SK-MEL-5 (cell line): Measurements from ENCODE around the gene GTF2H1. TPM values are rescaled to one million over a fixed set of nuclear protein-coding genes. Genes with fewer than 3 reads are reported as not detected.

Experiments
- DNase-seq: peaks from one replicate; pipeline ENCODE4 v3.0.0-alpha.2; 2016; ENCODE audit warnings: low read depth, low spot score
- in situ Hi-C: cut with HindIII; loops from 2 replicates; pipeline ENCODE4 v1.10.0; 2016; ENCODE audit warnings: low sequenced_read_pairs, high pct_unique_total_duplicates, low pct_unique_long_range_greater_than_20kb
- total RNA-seq: library from RNA; depleted of rRNA; stranded (reverse); fragments of >200 nt; shearing (Covaris generic); gene quantifications from 2 replicates; pipeline ENCODE4 v1.2.3, GENCODE V29; 2014

The GTF2H1 gene
- total RNA-seq, 1 experiment from 2014 or later: 153 TPM

DNA sequence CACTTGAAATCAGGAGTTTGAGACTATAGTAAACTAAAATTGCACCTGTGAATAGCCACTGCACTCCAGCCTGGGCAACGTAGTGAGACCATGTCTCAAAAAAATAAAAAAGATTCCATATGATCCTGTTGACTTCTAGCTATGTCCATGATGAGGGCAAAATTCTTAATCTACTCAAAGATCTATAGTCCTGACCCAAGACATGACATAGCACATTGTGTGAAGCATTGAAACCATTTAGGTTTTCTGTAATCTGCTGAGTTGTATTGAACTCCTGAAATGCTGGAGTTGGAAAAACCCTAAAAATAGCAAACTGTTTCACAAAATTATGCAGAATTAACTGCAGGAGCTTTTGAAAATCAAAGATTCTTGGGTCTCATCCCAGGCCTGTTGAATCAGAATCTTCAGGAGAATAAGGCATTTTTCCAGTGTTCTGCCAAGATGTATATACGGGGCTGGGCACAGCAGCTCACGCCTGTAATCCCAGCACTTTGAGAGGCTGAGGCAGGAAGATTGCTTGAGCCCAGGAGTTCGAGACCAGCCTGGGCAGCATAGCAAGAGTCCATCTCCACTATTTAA, 42.2 kb downstream of the GTF2H1 start:
- no peak for DNase-seq
- in situ Hi-C loops: no loop called here

DNA sequence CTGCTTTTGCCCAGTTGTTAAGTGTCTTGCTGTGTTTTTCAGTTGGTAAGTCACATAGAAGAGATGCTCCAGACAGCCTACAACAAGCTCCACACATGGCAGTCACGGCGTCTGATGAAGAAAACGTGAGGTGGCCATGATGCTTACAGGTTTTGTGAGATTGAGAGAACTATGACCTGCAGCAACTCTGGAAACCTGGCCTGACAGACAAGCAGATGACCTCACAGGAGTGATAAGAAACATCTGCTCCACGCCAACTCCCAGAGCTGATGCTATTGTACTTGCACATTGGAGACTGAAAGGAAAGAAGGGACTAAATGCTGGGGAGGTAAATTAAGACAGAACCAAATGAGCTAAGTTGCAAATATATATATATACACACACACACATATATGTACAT, 43.4 kb downstream of the GTF2H1 start:
- no peak for DNase-seq
- in situ Hi-C loops: no loop called here

DNA sequence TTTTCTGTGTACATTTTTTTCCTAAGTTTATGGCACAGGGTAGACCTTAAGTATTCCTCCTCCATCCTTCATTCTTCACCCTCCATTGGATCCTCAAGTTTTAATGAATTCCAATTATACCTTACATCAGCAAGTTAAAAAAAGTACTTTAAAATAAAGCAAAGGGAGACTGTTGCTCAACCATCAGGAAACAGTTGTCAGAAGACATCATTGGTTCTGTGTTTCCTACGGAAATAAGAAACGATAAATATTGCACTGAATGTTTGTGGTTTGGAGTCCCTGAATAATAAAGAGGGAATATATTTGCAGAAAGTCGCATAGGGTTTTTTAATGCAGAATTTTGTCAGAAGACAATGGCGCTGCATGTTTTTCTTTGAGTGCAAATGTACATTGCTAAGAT, 43.9 kb downstream of the GTF2H1 start:
- in situ Hi-C loops: no loop called here

DNA sequence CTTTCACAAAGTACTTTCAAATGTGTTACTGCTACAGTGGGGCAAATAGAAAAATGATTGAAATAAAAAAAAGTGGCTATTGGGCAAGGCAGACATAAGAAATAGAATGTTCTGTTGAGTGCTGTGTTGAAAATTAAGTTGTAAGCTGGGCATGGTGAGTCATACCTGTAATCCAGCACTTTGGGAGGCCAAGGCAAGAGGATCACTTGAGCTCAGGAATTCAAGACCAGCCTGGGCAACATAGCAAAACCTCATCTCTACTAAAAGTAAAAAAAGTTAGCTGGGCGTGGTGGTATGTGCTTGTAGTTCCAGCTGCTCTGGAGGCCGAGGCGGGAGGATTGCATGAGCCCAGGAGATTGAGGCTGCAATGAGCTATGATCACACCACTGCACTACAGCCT, 45.1 kb downstream of the GTF2H1 start:
- DNase-seq: no peak
- in situ Hi-C loops: no loop called here

More for the DNA sequence above, 43.9 kb downstream of the GTF2H1 start:
- DNase-seq: no peak

DNA sequence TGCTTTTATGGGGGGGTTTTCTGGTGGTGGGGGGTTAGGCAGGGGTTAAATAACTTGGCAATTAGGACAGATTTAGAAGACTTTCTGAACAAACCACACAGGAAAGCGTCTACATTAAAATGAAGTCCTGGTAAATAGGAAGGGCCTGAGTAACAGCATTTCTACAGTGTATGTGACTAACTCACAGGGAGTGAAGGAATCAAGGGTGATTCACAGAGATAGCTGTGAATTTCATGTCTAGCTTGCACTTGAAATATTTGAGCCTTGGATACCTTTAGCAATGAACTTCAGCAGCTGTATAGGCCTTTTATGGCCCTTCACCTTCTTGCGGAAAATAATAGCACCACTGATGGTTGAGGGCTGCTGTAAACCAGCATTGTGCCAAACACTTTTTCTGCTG, 45.9 kb downstream of the GTF2H1 start:
- in situ Hi-C loops: no loop called here
- no peak for DNase-seq

DNA sequence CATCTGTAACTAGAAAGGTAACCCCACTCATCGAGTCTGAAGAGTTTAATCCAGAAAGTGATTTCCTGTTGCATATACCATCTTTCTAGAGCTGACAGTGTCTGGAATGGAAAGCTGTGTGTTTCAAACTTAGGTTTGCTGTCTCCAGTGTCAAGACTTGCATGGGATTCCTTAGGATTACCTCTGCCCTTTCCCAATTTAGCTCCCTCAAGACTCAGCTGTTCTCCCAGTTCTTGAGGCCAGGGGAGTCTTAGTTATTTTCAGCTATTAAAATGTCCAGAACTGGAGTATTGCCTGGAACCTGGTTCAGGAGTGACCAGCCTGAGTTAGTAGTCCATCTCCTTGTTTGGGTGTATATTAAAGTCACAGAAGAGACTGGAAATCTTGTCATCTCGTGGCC, 47.0 kb downstream of the GTF2H1 start:
- in situ Hi-C loops: no loop called here
- DNase-seq: no peak

DNA sequence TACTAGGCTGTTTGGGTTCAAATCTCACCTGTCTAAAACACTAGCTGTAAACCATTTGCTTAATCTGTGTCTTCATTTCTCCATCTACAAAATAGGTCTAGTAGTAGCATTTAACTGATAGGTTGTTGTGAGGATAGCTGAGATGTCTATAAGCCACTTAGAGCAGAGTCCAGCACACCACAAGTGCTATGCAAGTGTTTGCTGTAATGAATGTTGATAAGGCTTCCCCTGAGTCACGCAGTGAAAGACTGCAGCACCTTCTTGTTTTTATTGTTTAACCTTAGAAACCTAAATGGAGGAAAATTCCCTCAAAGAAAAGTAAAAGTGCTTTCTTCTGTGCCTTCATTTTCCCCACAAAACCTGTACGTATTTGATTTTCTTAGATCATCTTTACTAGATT, 48.9 kb downstream of the GTF2H1 start:
- no peak for DNase-seq
- in situ Hi-C loops: no loop called here

DNA sequence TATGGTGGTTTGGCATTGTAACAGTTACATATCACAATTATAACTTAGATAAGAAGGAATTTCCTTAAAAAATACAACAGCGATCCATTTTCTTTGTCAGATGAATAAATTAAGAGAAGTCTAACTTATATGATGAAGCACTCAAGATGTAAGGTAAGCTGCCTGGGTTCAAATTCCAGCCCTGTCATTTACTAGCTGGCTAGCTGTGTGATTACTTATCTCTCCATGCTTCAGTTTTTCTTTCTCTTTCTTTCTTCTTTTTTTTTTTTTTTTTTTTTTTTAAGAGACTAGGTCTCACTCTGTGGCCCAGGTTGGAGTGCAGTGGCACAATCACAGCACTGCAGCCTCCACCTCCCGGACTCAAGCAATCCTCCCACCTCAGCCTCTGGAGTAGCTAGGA, 49.8 kb downstream of the GTF2H1 start:
- no peak for DNase-seq
- in situ Hi-C loops: no loop called here

DNA sequence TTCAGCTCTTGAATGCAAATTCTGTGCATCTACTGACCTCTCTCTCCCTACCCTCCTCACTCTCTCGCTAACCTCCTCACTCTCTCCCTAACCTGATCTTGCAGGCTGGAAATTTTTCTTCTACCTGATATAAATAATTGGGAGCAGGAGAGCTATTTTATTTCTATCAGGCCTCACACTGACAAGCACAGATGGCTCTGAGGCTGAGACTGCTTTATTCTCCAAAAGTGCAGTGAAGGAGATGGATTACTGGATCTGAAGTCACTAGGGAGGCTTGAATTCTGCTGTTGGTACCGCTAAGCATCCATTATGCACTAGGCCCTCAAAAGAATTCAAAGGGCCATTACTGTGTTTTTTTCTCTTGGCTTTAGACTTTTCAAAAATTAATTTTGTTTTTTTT, 52.6 kb downstream of the GTF2H1 start:
- in situ Hi-C loops: no loop called here
- no peak for DNase-seq

DNA sequence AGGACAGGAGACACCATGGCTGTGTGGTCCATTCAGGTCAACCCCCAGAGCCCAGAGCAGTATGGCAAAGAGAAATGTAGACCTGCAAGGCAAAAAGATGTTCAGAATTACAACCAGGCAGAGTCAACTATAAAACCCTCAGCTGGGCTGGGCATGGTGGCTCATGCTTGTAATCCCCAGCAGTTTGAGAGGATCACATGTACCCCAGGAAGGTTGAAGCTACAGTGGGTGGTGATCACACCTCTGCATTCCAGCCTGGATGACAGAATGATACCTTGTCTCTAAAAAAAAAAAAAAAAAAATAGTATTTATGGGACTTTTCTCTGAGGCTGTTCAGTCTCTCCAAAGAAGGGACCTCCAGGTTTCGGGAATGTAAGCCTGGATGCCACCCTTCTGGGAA, 53.6 kb downstream of the GTF2H1 start:
- no peak for DNase-seq
- in situ Hi-C loops: no loop called here

DNA sequence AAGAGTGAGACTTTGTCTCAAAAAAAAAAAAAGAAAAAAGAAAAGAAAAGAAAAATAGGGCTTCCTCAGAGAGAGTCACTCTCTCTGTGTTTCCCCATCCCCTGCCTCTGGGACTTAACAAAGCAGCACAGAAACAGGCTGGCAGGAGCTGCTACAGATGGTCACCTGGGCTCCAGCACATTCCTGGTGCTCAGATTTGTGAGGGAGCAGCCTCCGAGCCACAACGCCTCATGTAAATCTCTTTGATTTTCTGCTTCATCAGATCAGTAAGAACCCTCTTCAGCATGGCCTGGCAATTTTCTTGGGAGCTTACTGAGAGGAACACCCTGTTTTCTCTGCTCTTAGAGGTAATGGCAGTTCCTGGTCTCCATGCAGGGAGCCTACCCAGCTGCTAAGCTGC, 56.8 kb downstream of the GTF2H1 start:
- no peak for DNase-seq
- in situ Hi-C loops: no loop called here

DNA sequence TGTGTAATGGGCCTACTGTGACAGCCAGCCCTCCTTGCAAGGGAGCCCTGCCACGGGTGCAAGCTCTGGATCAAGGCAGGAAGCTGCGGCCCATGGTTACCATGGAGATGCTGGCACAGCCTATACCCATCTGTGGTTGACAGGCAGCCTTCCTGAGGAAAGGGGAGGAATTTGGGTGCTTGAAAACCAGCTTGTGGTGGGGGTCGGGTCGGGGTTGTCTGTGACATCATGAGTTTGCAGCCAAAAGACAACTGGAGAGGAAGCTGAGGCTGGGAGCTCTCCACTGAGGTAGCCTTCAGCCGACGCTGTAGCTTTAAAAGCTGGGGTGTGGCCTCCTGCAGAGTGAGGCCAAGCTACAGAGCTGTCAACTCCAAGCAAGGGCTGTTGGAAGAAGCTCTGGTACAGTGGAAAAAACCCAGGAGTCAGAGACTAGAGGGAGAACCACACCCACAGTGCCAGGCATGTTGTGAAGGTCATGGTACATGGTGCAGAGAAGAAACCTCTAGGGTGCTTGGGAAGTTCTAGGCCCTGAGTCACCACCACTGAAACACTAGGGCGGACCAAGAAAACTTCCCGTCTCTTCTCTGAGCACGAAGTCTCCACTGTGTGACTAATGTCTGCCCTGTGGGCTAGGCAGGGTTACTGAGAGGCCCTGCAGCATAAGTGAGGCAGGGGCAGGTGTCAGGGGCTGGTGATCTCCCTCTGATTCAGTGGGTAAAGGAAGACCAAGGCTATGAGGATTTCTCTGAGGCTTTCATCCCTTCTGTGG, 61.2 kb downstream of the GTF2H1 start:
- in situ Hi-C loops: no loop called here
- peak; percentile 37 for DNase-seq

DNA sequence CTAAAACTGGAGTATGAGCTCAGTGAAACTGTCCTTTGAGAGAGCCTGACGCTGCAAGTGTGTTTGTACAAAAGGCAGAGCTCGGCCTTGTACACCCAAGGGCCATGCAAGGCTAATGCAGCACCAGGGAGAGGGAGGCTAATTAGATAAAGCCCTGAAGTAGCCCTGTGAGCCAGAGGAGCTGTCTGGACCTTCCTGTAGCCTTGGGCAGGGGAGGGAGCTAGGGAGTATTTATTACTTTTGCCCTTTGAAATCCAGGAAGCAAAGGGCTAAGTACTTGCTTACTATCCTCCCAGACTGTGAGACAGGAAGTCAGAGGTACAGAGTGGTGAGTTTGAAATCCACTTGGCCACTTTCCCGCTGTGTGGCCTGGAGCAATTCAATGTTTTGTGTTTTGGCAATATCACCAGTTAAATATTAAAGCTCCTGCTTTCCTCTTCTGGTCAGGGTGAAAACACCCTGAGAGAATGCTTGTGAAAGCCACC, 61.8 kb downstream of the GTF2H1 start:
- DNase-seq: peak; percentile 78
- in situ Hi-C loops: no loop called here

DNA sequence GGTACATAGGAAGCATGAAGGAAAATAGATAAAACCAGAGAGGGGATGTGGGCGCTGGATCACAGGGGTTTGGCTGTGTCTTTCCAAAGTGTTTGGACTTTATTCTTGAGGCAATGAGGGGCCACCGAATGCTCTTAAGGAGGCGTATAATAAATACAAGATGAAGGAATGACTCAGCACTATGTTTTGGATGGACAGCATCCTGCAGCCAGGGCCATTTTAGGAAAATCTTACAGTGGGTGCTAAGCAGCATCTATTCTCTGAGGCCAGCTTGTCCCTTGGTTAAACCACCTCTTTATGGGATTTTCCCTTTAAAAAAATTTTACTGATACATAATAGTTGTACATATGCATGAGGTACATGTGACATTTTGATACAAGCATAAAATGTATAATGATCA, 67.7 kb downstream of the GTF2H1 start:
- in situ Hi-C loops: no loop called here

DNA sequence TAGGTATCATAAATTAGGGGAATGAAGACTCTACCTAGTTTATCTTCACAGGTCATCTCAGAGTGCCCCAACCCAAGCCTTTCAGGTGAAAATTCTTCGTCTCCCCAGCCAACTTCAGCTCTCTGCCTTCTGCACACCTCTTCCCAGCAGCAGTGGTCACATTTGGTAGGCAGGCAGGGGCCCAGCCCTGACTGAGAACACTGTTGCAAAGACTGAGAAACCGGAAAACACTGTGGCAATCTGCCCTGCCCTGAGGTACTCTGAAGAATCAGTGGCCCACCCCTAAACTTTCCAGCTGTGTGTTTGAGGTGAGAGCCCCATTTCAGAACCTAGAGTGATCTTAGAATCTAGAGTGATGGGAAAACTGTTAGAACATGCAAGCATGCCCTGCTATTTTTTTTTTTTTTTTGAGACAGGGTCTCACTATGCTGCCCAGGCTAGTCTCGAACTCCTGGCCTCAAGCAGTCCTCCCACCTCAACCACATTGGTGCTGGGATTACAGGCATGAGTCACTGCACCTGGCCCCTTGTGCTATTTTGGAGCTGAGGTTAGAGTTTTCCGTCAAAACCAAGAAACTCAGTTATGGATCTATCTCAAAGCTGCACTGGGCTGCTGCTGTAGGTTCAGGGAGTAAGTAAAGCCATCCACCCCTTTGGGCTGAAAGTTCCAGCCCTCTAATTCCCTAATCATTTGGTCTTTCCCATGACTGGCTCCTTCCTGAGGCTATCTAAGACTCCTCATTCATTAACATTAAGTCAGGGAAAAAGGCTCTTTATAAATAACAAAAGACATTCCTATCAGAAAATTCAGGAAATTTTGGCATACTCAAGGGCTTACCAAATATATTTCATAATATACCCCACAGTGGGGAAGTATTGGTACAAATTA, 70.3 kb downstream of the GTF2H1 start:
- peak; percentile 29 for DNase-seq
- in situ Hi-C loops: no loop called here

More for the DNA sequence above, 67.7 kb downstream of the GTF2H1 start:
- DNase-seq: no peak

DNA sequence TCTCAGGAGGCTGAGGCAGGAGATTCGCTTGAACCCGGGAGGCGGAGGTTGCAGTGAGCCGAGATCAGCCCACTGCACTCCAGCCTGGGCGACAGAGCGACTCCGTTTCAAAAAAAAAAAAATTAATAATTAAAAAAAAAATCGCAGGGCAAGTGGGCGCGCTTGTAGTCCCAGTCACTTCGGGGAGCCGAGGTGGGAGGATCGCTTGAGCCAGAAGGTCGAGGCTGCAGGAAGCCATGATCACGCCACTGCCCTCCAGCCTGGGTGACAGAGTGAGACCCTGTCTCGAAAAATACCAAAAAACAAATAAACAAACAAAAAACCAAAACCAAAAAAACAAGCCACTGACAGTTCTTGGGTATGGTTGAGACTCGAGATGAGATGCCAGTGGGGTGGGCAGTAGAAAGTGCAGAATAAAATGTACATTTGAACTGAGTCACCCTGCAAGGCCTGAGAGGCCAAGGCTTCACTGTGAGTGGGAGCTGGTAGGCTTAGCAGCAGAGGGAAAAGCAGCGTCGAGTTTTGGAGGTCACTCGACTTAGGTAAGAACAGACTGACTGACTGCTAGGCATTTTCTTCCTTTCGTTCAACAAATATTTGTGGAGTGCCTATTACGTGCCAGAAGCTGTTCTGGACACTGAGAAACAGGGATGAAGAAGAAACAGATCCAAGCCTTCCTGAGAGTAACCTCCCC, 71.4 kb downstream of the GTF2H1 start:
- in situ Hi-C loops: no loop called here
- DNase-seq: no peak

DNA sequence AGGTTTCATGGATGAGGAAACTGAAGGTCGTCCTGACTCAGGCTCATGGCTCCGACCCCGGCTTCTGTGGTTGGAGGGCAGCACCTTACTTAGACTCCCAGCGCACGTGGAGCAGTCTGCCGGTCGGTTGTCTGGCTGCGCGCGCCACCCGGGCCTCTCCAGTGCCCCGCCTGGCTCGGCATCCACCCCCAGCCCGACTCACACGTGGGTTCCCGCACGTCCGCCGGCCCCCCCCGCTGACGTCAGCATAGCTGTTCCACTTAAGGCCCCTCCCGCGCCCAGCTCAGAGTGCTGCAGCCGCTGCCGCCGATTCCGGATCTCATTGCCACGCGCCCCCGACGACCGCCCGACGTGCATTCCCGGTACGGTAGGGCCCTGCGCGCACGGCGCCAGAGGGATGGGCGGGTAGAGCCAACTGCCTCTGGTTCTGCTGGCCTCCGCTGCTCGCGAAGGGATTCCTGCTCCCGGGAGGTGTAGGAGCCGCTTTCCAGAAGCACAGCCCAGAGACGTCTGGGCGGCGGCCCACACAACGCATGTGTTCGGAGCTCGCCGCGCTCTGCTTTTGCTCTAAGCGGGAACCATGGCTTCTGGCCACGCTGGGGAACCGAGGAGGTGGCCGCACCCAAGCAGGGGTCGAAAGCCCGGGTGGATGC, 72.0 kb downstream of the GTF2H1 start, which contains the start of gene LDHA:
TSS of gene LDHA (plus strand) at position 289 of the 653 bp plus-strand sequence. CDS start 2,280 bp downstream, outside the sequence.
- in situ Hi-C loops: no loop called here
- DNase-seq: peak; percentile 96
